GM19455 (cell line): Measurements from ENCODE around the gene TAPT1.
"Not testable (repeated sequence)": the region's sequence is repeated elsewhere in the genome, so short reads cannot be mapped to it uniquely, and the experiment has no call there.

ENCODE experiments used
- ATAC-seq: cut with Tn5 transposase; IDR thresholded peaks from one replicate; pipeline ENCODE4 v1.9.1; 2021; ENCODE audit not compliant: unreplicated experiment

The TAPT1 gene

GRCh38 chr4:16225863-16226815 is at the start of gene TAPT1:
Gene TAPT1, minus strand, starts transcription at chr4:16226471. Its CDS starts 14 bp downstream, at chr4:16226457.
- peak; percentile 74 for ATAC-seq

- ATAC-seq: no peak
Measured at GRCh38 chr4:16271411-16271810, 45.1 kb upstream of the TAPT1 start.

GRCh38 chr4:16270454-16271328 is 44.4 kb upstream of the TAPT1 start:
- no peak for ATAC-seq

- ATAC-seq: not testable (repeated sequence)
Measured at GRCh38 chr4:16269742-16270453, 43.6 kb upstream of the TAPT1 start.

- ATAC-seq: no peak
Measured at GRCh38 chr4:16269240-16269639, 43.0 kb upstream of the TAPT1 start.

- ATAC-seq: no peak
Measured at GRCh38 chr4:16268290-16268689, 42.0 kb upstream of the TAPT1 start.

- ATAC-seq: no peak
Measured at GRCh38 chr4:16267639-16268038, 41.4 kb upstream of the TAPT1 start.

- ATAC-seq: no peak
Measured at GRCh38 chr4:16265820-16266219, 39.5 kb upstream of the TAPT1 start.

GRCh38 chr4:16264798-16265197 is 38.5 kb upstream of the TAPT1 start:
- no peak for ATAC-seq

- no peak for ATAC-seq
Measured at GRCh38 chr4:16263056-16263455, 36.8 kb upstream of the TAPT1 start.

GRCh38 chr4:16262188-16262587 is 35.9 kb upstream of the TAPT1 start:
- ATAC-seq: no peak

- no peak for ATAC-seq
Measured at GRCh38 chr4:16261313-16261878, 35.1 kb upstream of the TAPT1 start.

- ATAC-seq: no peak
Measured at GRCh38 chr4:16259889-16260246, 33.6 kb upstream of the TAPT1 start.

GRCh38 chr4:16259241-16259888 is 33.1 kb upstream of the TAPT1 start:
- no peak for ATAC-seq

GRCh38 chr4:16257611-16258010 is 31.3 kb upstream of the TAPT1 start:
- no peak for ATAC-seq

- ATAC-seq: no peak
Measured at GRCh38 chr4:16256343-16256742, 30.1 kb upstream of the TAPT1 start.

GRCh38 chr4:16255730-16256129 is 29.5 kb upstream of the TAPT1 start:
- no peak for ATAC-seq

GRCh38 chr4:16253127-16253960 is 27.1 kb upstream of the TAPT1 start:
- ATAC-seq: no peak

GRCh38 chr4:16250661-16251365 is 24.5 kb upstream of the TAPT1 start:
- ATAC-seq: no peak
